ENCODE results near the gene CSF1. TPM values are rescaled to one million over a fixed set of nuclear protein-coding genes. Genes with fewer than 3 reads are reported as not detected.

The CSF1 gene
- total and polyA plus RNA-seq, 2 experiments from 2014 or later, result 1.4 to 3.5 TPM

GRCh38 chr1:109887271-109887670, 23.4 kb upstream of the CSF1 start (continued):
- no peak for TF ChIP-seq CTCF (conservative IDR thresholded peaks at IDR 0.05; ENCODE audit: low read depth in 2 of 2)
- no peak for TF ChIP-seq JUNB (IDR thresholded peaks at IDR 0.05; ENCODE audit: unreplicated experiment)
- TF ChIP-seq, protein P1, sequence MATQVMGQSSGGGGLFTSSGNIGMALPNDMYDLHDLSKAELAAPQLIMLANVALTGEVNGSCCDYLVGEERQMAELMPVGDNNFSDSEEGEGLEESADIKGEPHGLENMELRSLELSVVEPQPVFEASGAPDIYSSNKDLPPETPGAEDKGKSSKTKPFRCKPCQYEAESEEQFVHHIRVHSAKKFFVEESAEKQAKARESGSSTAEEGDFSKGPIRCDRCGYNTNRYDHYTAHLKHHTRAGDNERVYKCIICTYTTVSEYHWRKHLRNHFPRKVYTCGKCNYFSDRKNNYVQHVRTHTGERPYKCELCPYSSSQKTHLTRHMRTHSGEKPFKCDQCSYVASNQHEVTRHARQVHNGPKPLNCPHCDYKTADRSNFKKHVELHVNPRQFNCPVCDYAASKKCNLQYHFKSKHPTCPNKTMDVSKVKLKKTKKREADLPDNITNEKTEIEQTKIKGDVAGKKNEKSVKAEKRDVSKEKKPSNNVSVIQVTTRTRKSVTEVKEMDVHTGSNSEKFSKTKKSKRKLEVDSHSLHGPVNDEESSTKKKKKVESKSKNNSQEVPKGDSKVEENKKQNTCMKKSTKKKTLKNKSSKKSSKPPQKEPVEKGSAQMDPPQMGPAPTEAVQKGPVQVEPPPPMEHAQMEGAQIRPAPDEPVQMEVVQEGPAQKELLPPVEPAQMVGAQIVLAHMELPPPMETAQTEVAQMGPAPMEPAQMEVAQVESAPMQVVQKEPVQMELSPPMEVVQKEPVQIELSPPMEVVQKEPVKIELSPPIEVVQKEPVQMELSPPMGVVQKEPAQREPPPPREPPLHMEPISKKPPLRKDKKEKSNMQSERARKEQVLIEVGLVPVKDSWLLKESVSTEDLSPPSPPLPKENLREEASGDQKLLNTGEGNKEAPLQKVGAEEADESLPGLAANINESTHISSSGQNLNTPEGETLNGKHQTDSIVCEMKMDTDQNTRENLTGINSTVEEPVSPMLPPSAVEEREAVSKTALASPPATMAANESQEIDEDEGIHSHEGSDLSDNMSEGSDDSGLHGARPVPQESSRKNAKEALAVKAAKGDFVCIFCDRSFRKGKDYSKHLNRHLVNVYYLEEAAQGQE (IDR thresholded peaks at IDR 0.05; ENCODE audit: unreplicated experiment), result no peak
- TF ChIP-seq NANOG (IDR thresholded peaks at IDR 0.05; ENCODE audit: borderline replicate concordance), result no peak
- no peak for TF ChIP-seq ZNF114 (CRISPR knock-in tag; IDR thresholded peaks at IDR 0.05)
- no peak for TF ChIP-seq CREB1 (CRISPR knock-in tag; IDR thresholded peaks at IDR 0.05; ENCODE audit: low read depth)
- no peak for TF ChIP-seq POLR2AphosphoS5 (IDR thresholded peaks at IDR 0.05; ENCODE audit: low read depth)

GRCh38 chr1:109887884-109888283, 22.8 kb upstream of the CSF1 start:
- Histone ChIP-seq H3K79me2 (replicated peaks; ENCODE audit: insufficient read depth) (no peaks in the 10 kb centered on the region), H3K4me1 (ENCODE audit: insufficient read depth) (no peaks in the 10 kb centered on the region), H4K20me1 (replicated peaks; ENCODE audit: insufficient read depth) (no peaks in the 10 kb centered on the region), H3K4me2 (no peak overlapping the region), H3F3A (replicated peaks; ENCODE audit: low read depth) (no peaks in the 10 kb centered on the region), H3K27me3 (ENCODE audit: insufficient read depth) (no peaks in the 10 kb centered on the region), H3K27ac (ENCODE audit: low read depth) (no peak overlapping the region), H3K36me3 (ENCODE audit: insufficient read depth) (no peaks in the 10 kb centered on the region), H3K9me2 (ENCODE audit: insufficient read depth) (peaks cover 5% of the 10 kb centered on the region; the same call in 1 of the 2 replicates), H3K4me3 (no peak overlapping the region), H2AFZ (no peak overlapping the region)
- Mint-ChIP-seq H3K4me1 (peaks cover 17% of the 10 kb centered on the region), H3K36me3 (ENCODE audit: low read depth) (no peaks in the 10 kb centered on the region), H3K27me3 (ENCODE audit: insufficient read depth, low read depth, poor library complexity) (peaks cover 8% of the 10 kb centered on the region), H3K4me3 (no peak overlapping the region), H3K9me3 (no peaks in the 10 kb centered on the region), H3K27ac (no peak overlapping the region)
- ATAC-seq (no peak), DNase-seq (ENCODE audit: low spot score) (no peak)
- TF ChIP-seq ETS1 (IDR thresholded peaks at IDR 0.05), result no peak
- no peak for TF ChIP-seq POLR2AphosphoS5 (IDR thresholded peaks at IDR 0.05; ENCODE audit: low read depth)
- no peak for TF ChIP-seq JUNB (IDR thresholded peaks at IDR 0.05; ENCODE audit: unreplicated experiment)
- no peak for TF ChIP-seq NANOG (IDR thresholded peaks at IDR 0.05; ENCODE audit: borderline replicate concordance)
- no peak for TF ChIP-seq EZH2phosphoT487 (IDR thresholded peaks at IDR 0.05; ENCODE audit: unreplicated experiment)
- no peak for TF ChIP-seq EZH2 (IDR thresholded peaks at IDR 0.05; ENCODE audit: low read depth, unreplicated experiment)
- no peak for TF ChIP-seq CREB1 (CRISPR knock-in tag; IDR thresholded peaks at IDR 0.05; ENCODE audit: low read depth)
- TF ChIP-seq ZNF462 (CRISPR knock-in tag; IDR thresholded peaks at IDR 0.05), result no peak
- no peak for TF ChIP-seq STAT1 (IDR thresholded peaks at IDR 0.05; ENCODE audit: unreplicated experiment)

Data from GM23338 (cell line).